OCI-LY7 (cell line): ENCODE measurements around the gene FHIT. TPM values are rescaled to one million over a fixed set of nuclear protein-coding genes. Genes with fewer than 3 reads are reported as not detected.

Source experiments
- BruUV-seq: library from RNA; stranded (reverse); fragments of 400-500 nt; replicated peaks from 2 replicates; lab custom pipeline; 2021; lab: Mats Ljungman, UMichigan
- CTCF ChIA-PET: fragments of 300-600 bp; sonication (Branson Sonifier 250); formaldehyde crosslinking; loops from one replicate; lab custom pipeline; 2022; ENCODE audit warnings: antibody characterized with exemption; ENCODE audit not compliant: unreplicated experiment; lab: Charles Lee
- POLR2A ChIA-PET: fragments of 300-600 bp; sonication (Branson Sonifier 250); formaldehyde crosslinking; loops from one replicate; lab custom pipeline; 2022; ENCODE audit warnings: antibody characterized with exemption; lab: Charles Lee
- DNase-seq: peaks from one replicate; pipeline ENCODE4 v3.0.0-alpha.2; 2015; ENCODE audit warnings: low spot score
- H2AFZ ChIP-seq: fragments of 200-600 bp; sonication (generic), shearing (Covaris generic); 2 replicates; pipeline ENCODE4 v1.6.1; 2014; ENCODE audit warnings: mild to moderate bottlenecking, antibody characterized with exemption, low read length, moderate library complexity
- H3K27ac ChIP-seq: fragments of 200-600 bp; sonication (generic); 2 replicates; pipeline ENCODE4 v1.5.1; 2014; ENCODE audit warnings: mixed run types, low read depth, mild to moderate bottlenecking, moderate library complexity, low read length, inconsistent platforms; ENCODE audit not compliant: poor library complexity, severe bottlenecking
- H3K36me3 ChIP-seq: fragments of 200-600 bp; sonication (generic); 2 replicates; pipeline ENCODE4 v1.6.1; 2014; ENCODE audit warnings: mild to moderate bottlenecking, antibody characterized with exemption, low read length, moderate library complexity, mixed read lengths; ENCODE audit not compliant: insufficient read depth
- H3K4me1 ChIP-seq: fragments of 200-600 bp; sonication (generic); 2 replicates; pipeline ENCODE4 v1.5.1; 2014; ENCODE audit warnings: mild to moderate bottlenecking, low read length; ENCODE audit not compliant: insufficient read depth, poor library complexity, severe bottlenecking
- H3K4me2 ChIP-seq: fragments of 200-600 bp; sonication (generic); 2 replicates; pipeline ENCODE4 v1.6.1; 2014; ENCODE audit warnings: mild to moderate bottlenecking, low read length
- H3K4me3 ChIP-seq: fragments of 200-600 bp; sonication (generic); 2 replicates; pipeline ENCODE4 v1.5.1; 2014; ENCODE audit warnings: mild to moderate bottlenecking, low read depth, low read length; ENCODE audit not compliant: poor library complexity, severe bottlenecking
- H3K79me2 ChIP-seq: fragments of 200-600 bp; sonication (generic); 2 replicates; pipeline ENCODE4 v1.6.1; 2016; ENCODE audit warnings: low read depth, mild to moderate bottlenecking, low read length, moderate library complexity, mixed read lengths; ENCODE audit not compliant: insufficient read depth
- H3K9me2 ChIP-seq: fragments of 200-600 bp; sonication (generic); 2 replicates; pipeline ENCODE4 v1.6.1; 2016; ENCODE audit warnings: mild to moderate bottlenecking, low read length, mixed read lengths; ENCODE audit not compliant: insufficient read depth
- H3K9me3 ChIP-seq: fragments of 200-600 bp; sonication (generic); 2 replicates; pipeline ENCODE4 v1.6.1; 2014; ENCODE audit warnings: mild to moderate bottlenecking, mixed run types, low read length, mixed read lengths
- H4K20me1 ChIP-seq: fragments of 200-600 bp; sonication (generic); 2 replicates; pipeline ENCODE4 v1.6.1; 2014; ENCODE audit warnings: mild to moderate bottlenecking, antibody characterized with exemption, low read length, moderate library complexity, mixed read lengths; ENCODE audit not compliant: insufficient read depth
- CTCF ChIP-seq: fragments of 200-600 bp; sonication (generic); conservative IDR thresholded peaks from 2 replicates; pipeline ENCODE4 v1.5.1; 2014; ENCODE audit warnings: mild to moderate bottlenecking, antibody characterized with exemption, low read length, moderate library complexity, mixed read lengths
- EZH2phosphoT487 ChIP-seq: fragments of 200-600 bp; sonication (generic); IDR thresholded peaks from 2 replicates; pipeline ENCODE4 v1.6.1; 2018; ENCODE audit warnings: low read depth, borderline replicate concordance, mild to moderate bottlenecking, mixed run types, antibody characterized with exemption, low read length, moderate library complexity, mixed read lengths
- intact Hi-C: fragments of 100-400 bp; cut with micrococcal nuclease; formaldehyde crosslinking; loops from one replicate; pipeline ENCODE4 v1.10.0; 2022; ENCODE audit not compliant: unreplicated experiment
- total RNA-seq, 2 experiments: library from RNA; depleted of rRNA in 1 of 2; stranded (reverse); fragments of >200 nt in 1 of 2; shearing (Covaris generic) in 1 of 2; gene quantifications; 2 replicates each; pipeline ENCODE4 v1.2.3, GENCODE V29; 2014 to 2022

Gene FHIT
- total RNA-seq, 2 experiments from 2014 or later: 5.0 to 10.9 TPM

- H3K9me3 ChIP-seq: no peaks in the 10 kb centered on the region
- H3K27ac ChIP-seq: no peak overlapping the region
- CTCF ChIA-PET: no interaction called here
- BruUV-seq: no TSS peak
- no peaks in the 10 kb centered on the region for H4K20me1 ChIP-seq
- no peak overlapping the region for H3K4me2 ChIP-seq
- POLR2A ChIA-PET: interaction anchor here (0.7 kb wide), 1 partner anchor 748 kb away, joined by 3 read pairs; no protein-coding TSS in a partner anchor
- intact Hi-C loops: no loop called here
- no peaks in the 10 kb centered on the region for H3K36me3 ChIP-seq
- H2AFZ ChIP-seq: no peak overlapping the region
- DNase-seq: no peak
- H3K4me3 ChIP-seq: no peak overlapping the region
- H3K79me2 ChIP-seq: no peaks in the 10 kb centered on the region
- 0 out of 2 replicates have a peak, but pooled peaks cover 3% of the 10 kb centered on the region for H3K9me2 ChIP-seq
- TF ChIP-seq CTCF (no peak), EZH2phosphoT487 (no peak)
- no peaks in the 10 kb centered on the region for H3K4me1 ChIP-seq
Measured at GRCh38 chr3:61172684-61173083, 78.6 kb downstream of the FHIT start.

DNA sequence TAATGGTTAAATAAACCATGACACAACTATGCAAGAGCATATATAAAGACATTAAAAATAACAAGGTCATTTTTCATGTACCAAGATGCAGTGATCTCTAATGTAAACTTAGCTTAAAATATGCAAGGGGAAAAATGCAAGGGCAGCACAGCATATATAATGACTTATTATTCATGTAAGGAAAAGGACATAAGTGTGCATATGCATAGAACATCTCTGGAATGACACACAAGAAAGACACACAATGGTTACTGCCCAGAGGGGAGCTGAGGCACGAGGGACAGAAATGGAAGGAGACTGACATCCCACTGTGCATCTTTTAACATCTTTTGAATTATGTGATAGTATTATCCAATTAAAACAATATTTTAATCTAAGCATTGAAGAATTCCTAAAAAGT lies 79.0 kb downstream of the FHIT start:
- no peaks in the 10 kb centered on the region for H3K79me2 ChIP-seq
- H3K36me3 ChIP-seq: no peaks in the 10 kb centered on the region
- no peaks in the 10 kb centered on the region for H3K9me2 ChIP-seq
- no peaks in the 10 kb centered on the region for H3K9me3 ChIP-seq
- H3K27ac ChIP-seq: no peak overlapping the region
- H3K4me1 ChIP-seq: no peaks in the 10 kb centered on the region
- no peak overlapping the region for H3K4me3 ChIP-seq
- TF ChIP-seq CTCF (no peak), EZH2phosphoT487 (no peak)
- H4K20me1 ChIP-seq: no peaks in the 10 kb centered on the region
- POLR2A ChIA-PET: no interaction called here
- no peak overlapping the region for H2AFZ ChIP-seq
- BruUV-seq: no TSS peak
- intact Hi-C loops: no loop called here
- CTCF ChIA-PET: no interaction called here
- H3K4me2 ChIP-seq: no peak overlapping the region
- no peak for DNase-seq

GRCh38 chr3:61169621-61170251 lies 81.5 kb downstream of the FHIT start:
- CTCF ChIA-PET: no interaction called here
- POLR2A ChIA-PET: interaction anchor here (0.7 kb wide), 1 partner anchor 11 kb away, joined by 3 read pairs; no protein-coding TSS in a partner anchor
- Histone ChIP-seq H3K27ac (no peak overlapping the region), H3K9me3 (no peaks in the 10 kb centered on the region), H3K4me3 (no peak overlapping the region), H3K9me2 (no peaks in the 10 kb centered on the region), H3K4me1 (no peaks in the 10 kb centered on the region), H3K4me2 (no peak overlapping the region), H3K79me2 (no peaks in the 10 kb centered on the region), H4K20me1 (no peaks in the 10 kb centered on the region), H2AFZ (no peak overlapping the region), H3K36me3 (no peaks in the 10 kb centered on the region)
- intact Hi-C loops: no loop called here
- BruUV-seq: no TSS peak
- TF ChIP-seq EZH2phosphoT487 (no peak), CTCF (no peak)
- DNase-seq: no peak
